HUDEP-2 (cell line): ENCODE results near the gene FOXP1.

Experiments used
- DNase-seq, 76 experiments: peaks; one replicate each; lab custom pipeline; 2025; ENCODE audit not compliant: unreplicated experiment in 76 of 76; lab: John Stamatoyannopoulos, UW

Gene FOXP1

GRCh38 chr3:71456156-71456555, 127.4 kb downstream of the FOXP1 start:
- DNase-seq = no peak

- DNase-seq = no peak
Measured at GRCh38 chr3:71454512-71455403, 128.8 kb downstream of the FOXP1 start.

GRCh38 chr3:71453822-71454511, 129.6 kb downstream of the FOXP1 start:
- DNase-seq = no peak

- no peak for DNase-seq
Measured at GRCh38 chr3:71453319-71453718, 130.2 kb downstream of the FOXP1 start.

GRCh38 chr3:71451812-71452211, 131.7 kb downstream of the FOXP1 start:
- no peak for DNase-seq

- DNase-seq = no peak
Measured at GRCh38 chr3:71451060-71451459, 132.5 kb downstream of the FOXP1 start.

- DNase-seq = no peak
Measured at GRCh38 chr3:71450162-71450561, 133.4 kb downstream of the FOXP1 start.

GRCh38 chr3:71447803-71448202, 135.7 kb downstream of the FOXP1 start:
- no peak for DNase-seq

GRCh38 chr3:71447197-71447596, 136.3 kb downstream of the FOXP1 start:
- no peak for DNase-seq

GRCh38 chr3:71446734-71447133, 136.8 kb downstream of the FOXP1 start:
- no peak for DNase-seq

- no peak for DNase-seq
Measured at GRCh38 chr3:71446260-71446659, 137.3 kb downstream of the FOXP1 start.

- no peak for DNase-seq
Measured at GRCh38 chr3:71444861-71445259, 138.7 kb downstream of the FOXP1 start.

GRCh38 chr3:71444028-71444860, 139.3 kb downstream of the FOXP1 start:
- peak in 3 of 76 experiments; percentile 5 to 19 (median 11) for DNase-seq

GRCh38 chr3:71443332-71443731, 140.2 kb downstream of the FOXP1 start:
- DNase-seq = no peak

GRCh38 chr3:71442652-71443042, 140.9 kb downstream of the FOXP1 start:
- no peak for DNase-seq

- DNase-seq = no peak
Measured at GRCh38 chr3:71441925-71442651, 141.4 kb downstream of the FOXP1 start.

GRCh38 chr3:71441217-71441924, 142.2 kb downstream of the FOXP1 start:
- no peak for DNase-seq

GRCh38 chr3:71438904-71439303, 144.6 kb downstream of the FOXP1 start:
- no peak for DNase-seq

GRCh38 chr3:71438071-71438685, 145.3 kb downstream of the FOXP1 start:
- DNase-seq = no peak
